NCI-H524 (cell line): ENCODE measurements around the gene CEMIP2.
"Not testable (repeated sequence)": the region's sequence is repeated elsewhere in the genome, so short reads cannot be mapped to it uniquely, and the experiment has no call there.

ENCODE experiments used
- DNase-seq, 2 experiments: peaks; one replicate each; lab custom pipeline; 2025; lab: John Stamatoyannopoulos, UW

CEMIP2 gene, protein sequence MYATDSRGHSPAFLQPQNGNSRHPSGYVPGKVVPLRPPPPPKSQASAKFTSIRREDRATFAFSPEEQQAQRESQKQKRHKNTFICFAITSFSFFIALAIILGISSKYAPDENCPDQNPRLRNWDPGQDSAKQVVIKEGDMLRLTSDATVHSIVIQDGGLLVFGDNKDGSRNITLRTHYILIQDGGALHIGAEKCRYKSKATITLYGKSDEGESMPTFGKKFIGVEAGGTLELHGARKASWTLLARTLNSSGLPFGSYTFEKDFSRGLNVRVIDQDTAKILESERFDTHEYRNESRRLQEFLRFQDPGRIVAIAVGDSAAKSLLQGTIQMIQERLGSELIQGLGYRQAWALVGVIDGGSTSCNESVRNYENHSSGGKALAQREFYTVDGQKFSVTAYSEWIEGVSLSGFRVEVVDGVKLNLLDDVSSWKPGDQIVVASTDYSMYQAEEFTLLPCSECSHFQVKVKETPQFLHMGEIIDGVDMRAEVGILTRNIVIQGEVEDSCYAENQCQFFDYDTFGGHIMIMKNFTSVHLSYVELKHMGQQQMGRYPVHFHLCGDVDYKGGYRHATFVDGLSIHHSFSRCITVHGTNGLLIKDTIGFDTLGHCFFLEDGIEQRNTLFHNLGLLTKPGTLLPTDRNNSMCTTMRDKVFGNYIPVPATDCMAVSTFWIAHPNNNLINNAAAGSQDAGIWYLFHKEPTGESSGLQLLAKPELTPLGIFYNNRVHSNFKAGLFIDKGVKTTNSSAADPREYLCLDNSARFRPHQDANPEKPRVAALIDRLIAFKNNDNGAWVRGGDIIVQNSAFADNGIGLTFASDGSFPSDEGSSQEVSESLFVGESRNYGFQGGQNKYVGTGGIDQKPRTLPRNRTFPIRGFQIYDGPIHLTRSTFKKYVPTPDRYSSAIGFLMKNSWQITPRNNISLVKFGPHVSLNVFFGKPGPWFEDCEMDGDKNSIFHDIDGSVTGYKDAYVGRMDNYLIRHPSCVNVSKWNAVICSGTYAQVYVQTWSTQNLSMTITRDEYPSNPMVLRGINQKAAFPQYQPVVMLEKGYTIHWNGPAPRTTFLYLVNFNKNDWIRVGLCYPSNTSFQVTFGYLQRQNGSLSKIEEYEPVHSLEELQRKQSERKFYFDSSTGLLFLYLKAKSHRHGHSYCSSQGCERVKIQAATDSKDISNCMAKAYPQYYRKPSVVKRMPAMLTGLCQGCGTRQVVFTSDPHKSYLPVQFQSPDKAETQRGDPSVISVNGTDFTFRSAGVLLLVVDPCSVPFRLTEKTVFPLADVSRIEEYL (N-terminal part only)

DNA sequence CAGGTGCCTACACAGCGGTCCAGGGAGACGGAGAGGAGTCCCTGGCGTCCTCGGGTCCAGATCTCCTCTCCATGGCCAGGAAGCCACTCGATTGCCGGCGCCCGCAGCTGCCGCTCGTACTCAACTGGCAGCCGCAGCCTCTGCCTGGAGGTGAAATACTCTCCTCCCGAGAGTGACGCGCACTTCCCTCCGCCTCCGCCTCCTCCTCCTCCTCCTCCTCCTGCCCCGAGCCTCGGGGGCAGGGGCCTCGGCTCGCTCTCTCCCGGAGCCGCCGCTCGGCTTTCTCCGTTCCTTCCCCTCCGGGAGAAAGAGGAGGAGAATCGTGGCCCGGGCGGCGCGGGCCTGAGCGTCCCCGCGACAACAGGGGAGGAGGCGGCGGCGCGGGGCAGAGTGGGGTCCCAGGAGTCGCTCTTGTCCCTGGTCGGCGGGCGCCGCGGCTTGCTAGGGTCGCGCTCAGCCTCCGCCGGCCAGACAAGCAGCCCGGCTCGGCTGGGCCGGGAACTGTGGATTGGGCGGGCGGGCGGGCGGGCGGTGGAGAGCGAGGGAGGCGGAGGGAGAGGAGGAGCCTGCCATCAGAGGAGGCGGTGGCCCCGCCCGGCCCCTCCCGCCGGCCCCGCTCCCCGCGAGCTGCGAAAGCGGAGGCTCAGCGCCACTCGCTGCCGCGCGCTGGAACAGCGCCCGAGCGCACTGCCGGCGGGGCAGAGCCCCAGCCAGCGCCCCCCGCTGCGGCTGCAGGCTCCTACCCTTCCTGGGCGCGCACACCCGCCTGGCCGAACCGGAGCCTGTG, at the start of gene CEMIP2:
Gene CEMIP2 (minus strand): TSS at position 126 of the 787 bp plus-strand sequence. CDS start 18,140 bp downstream, outside the sequence.
- peak; percentile 23 to 56 for DNase-seq

DNA sequence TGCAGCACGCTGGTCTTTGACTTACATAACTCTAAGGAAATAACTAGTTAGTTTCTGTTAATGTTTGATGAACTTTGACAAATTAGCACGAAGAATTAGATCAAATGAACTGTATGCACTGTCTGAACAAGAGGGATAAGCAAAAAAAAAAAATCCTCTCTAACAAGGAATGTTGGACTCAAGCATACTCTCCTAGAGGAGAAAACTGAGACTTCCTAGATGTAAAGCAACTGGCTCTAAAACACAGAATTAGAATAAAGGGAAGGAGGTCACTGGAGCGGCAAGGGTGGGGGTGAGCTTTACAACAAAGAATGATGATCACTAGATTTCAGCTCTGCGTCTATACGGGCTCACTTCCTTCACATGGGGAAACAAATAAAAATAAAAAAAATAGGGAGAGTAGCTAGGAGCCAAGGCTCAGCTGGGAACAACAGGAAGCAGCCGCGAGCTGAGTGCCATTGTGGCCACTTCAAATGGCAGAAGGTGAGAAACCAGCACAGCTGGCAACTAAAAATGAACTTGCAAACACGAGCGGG, 48.7 kb upstream of the CEMIP2 start:
- DNase-seq, result peak in 1 of 2 experiments; percentile 48

DNA sequence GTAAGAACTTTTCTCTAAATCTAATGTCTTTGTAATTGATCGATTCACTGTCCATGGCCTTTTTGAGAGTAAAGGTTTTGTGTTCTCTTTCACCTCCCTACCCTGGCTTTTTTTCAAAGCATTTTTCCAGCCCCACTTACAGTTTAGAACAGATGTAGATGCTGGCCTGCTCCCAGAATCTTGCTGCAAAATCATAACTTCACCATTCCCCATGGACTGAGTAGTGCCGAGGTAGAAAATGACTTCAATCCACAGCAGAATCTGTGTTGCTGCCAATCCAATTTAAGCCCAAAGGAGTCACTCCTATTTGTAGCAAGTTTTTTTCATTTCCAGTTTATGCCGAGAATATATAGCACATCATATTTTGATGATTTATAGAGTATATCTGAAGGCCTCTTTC, 46.5 kb upstream of the CEMIP2 start:
- DNase-seq, result no peak

DNA sequence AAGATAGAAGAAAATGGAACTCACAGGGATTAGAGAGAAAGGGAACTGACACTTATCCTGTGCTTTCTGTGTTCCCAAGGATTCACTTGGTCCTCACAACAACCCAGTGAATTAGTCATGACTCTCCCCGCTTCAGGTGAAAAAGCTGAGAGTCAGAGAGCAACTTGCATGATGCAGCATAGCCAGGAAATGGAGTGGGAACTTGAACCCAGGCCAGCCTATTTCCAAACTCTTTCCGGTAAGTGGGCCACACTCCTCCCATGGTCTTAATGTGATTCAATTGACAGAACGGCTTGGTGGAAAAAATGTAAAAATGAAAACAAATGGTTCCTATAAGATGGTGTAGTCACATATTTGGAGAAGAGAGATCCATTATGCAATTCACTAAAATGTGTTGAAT, 45.9 kb upstream of the CEMIP2 start:
- DNase-seq, result no peak

DNA sequence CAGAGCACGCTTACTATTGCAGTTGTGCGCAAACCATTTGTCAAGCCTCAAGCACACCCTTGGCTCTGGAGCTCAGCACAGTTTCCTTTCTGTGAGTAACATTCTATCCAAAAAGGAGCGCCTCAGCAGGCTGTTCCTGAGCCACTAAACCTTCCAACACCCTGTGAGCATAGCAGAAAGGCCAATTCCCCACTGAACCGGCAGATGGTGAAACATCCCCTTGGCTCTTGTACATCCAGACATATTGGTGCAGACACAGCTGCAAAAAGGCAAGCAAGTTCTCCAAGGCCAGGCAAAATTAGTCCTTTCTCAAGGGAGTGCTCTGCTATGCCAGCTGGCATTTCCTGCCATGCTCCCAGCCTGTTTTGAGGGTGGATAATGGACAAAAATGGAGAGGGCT, 44.1 kb upstream of the CEMIP2 start:
- DNase-seq, result peak; percentile 65 to 85

DNA sequence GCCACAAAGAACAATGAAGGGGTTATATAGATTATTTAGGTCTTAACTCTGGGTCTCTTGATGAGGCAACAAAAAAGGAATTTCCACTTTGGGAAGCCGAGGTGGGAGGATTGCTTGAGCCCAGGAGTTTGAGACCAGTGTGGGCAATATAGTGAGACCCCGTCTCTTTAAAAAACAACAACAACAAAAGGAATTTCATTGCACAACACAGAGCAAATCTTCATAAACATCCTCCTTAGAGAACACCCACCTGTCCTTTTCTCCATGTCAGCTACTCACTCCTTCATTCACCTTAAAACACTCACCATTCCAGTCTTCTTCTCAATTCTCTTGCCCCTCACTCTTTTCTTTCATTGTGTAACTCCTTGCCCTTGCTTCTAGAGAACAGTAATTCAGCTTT, 39.8 kb upstream of the CEMIP2 start:
- no peak for DNase-seq

DNA sequence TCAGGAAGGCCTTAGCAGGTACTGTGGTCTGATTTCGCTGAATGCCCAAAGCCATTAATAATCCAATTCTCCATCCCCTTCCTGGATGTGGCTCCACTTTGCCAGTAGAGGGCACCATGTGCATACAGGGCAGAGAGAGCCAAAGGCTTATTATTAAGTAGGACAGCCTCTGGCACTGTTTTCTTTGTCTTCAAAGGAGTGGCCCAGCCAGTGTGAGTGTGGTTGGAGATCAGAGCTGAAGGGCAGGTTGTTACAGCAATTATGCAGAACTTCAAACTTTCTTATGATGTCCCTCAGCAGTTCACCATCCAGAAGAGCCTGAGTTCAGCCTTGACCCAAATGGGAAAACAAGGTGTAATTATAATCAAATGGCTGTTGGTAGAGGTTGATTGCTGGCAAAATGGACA, 38.6 kb upstream of the CEMIP2 start:
- DNase-seq, result peak; percentile 2 to 51

DNA sequence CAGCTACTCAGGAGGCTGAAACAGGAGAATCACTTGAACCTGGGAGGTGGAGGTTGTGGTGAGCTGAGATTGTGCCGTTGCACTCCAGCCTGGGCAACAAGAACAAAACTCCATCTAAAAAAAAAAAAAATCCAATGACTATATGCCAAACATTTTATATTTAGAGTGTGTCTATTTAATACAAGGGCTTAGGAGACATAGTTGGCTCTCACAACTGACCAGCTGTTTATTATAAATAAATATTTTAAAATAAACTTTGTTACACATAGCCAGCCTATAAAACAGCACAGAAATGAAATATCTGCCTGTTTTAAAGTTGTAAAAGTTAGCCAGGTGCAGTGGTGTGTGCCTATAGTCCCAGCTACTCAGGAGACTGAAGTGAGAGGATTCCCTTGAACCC, 36.8 kb upstream of the CEMIP2 start:
- DNase-seq, result not testable (repeated sequence)

DNA sequence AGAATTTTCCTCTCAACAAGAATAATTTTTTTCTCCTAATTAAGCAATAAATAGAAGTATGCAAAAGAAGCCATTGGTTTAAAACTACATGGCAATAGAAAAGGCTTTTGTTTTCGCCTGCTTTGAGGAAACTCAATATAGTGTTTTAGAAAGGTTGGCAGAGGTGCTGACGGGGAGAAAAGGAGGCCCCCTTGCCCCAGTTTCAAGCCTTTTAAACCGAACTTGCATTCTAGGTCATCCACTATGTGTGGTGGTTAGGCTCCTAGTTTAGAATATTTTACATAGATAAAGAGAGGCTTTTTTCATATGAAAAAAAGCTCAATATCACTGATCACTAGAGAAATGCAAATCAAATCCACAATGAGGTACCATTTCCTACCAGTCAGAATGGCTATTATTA, 33.5 kb upstream of the CEMIP2 start:
- DNase-seq, result no peak

DNA sequence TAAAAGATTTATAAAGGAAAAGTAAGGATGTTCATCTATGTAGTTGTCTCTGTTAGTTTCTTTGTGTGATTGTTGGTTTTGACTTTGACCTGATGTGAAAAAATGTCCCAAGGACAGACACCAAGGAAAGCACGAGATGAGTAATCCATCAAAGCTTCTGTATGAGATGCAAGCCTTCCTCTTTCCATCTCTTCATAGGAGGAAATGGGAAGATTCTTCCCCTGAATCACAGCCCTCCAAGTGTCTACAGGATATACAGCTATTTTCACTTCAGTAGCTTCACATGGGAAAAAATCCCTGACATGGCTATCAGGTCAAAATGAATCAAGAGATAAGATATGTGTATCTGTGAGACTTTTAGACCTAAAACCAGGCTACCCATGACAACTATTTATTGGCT, 29.0 kb upstream of the CEMIP2 start:
- no peak for DNase-seq

DNA sequence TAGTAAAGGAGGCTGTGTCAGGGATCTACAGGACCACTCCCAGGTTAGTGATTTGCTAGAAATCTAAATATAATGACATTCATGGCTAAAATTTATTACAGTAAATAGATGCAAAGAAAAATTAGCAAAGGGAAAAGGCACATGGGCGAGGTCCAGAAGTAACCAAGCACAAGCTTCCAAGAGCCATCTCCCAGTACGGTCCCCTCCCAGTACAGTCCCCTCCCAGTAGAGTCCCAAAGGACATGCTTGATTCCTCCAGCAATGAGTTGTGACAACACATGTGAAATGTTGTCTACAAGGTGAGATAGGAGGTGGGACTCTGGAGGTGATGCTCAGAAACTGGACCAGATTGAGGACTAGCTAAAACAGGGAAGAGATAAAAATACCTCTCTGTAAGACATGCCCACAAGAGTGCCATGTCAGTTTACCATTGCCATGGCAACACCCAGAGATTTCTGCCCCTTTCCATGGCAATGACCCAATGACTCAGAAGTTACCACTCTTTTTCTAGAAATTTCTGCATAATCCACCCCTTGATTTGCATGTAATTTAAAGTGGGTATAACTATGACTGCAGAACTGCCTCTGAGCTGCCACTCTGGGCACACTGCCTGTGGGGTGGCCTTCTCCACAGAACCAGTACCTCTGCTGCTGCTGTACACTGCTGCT, 27.9 kb upstream of the CEMIP2 start:
- no peak for DNase-seq

DNA sequence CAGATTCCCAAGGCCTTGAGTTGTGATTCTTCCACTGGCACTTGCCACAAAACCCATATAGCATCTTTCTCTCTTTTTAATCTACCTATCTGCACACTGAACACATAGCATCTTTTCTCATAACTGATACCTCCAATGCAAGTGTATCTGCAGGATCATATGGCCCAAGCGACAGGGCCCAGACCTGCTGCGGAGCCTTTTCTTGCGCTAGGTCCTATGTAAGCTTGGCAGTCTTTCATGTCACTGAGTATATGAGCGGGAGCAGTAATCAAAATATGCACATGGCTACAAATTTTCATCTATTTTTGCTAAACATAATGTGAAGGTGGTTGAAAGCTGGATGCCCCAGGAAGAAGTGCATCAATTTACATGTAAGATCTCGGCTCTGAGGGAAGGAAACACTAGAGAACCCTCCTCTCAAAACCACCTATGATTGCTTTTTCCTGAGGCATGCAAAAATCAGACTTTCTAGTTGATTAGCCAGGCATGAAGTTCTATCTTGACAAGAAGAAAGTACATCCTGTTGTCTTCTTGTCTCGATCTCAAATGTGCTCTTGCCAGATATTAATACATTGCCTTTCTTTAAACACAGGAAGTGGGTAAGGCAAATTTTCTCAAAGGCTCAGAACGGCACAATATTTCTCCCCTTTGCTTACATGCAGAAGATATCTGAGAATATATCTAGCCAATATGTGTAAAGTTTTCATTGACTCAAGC, 26.9 kb upstream of the CEMIP2 start:
- no peak for DNase-seq

DNA sequence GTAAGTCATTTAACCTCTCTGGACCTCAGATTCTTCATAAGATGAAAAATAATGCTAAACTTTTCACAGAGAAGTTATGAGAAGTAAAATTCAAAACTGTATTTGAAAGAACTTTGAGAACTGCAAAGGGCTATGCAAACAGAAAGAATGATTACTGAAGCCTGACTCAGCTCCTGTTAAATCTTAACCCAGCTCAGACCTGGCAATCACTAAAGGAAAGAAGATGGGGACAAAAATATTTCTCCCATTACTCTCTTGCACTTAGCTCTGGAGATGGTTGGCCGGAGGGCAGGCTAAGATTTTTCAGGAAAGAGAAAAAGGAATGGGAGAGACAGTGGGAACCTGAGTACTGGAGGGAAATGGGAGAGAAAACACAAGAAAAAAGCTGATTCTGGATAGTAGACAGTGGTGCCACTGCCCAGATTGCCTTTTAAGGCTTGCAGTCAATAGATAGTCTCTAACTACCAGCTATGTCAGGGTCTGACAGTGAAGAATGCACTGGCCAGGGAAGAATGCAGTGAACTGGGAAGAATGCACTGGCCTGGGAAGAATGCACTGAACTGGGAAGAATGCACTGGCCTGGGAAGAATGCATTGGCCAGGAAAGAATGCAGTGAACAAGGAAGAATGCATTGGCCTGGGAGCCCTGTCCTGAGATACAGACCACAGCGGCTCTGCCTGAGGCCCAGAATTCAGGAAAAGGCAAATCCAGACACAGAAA, 25.2 kb upstream of the CEMIP2 start:
- no peak for DNase-seq

DNA sequence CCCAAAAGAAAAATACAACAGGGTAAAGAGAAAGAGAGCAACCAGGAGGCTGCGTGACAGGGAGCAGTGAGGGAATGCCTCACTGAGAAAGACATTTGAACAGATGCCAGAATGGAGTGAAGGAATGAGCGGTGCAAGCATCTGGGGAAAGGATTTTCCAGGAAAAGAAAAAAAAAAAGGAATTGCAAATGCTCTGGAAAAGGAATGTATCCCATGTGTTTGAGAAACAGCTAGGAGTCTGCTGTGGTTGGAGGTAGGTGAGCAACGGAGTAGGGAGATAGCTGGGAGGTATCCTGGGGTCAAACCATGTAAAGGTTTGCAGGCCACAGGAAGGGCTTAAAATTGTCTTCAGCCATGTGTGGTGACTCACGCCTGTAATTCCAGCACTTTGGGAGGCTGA, 23.6 kb upstream of the CEMIP2 start:
- no peak for DNase-seq

DNA sequence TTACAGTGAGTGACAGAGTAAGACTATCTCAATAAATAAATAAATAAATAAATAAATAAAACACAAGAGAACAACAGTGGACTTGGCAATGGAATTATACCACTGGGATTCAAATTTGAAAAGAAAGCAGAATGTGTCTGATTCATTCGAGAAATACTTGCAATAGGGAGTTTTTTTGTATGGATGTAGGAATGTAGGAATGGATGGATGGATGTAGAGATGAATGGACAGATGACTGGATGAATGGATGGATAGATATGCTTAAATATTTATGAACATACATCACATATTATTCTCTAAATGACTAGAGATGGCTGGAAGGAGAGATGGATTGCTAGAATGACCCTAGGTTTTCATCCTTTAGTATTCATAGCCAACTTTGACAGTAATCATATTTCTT, 22.0 kb upstream of the CEMIP2 start:
- no peak for DNase-seq

DNA sequence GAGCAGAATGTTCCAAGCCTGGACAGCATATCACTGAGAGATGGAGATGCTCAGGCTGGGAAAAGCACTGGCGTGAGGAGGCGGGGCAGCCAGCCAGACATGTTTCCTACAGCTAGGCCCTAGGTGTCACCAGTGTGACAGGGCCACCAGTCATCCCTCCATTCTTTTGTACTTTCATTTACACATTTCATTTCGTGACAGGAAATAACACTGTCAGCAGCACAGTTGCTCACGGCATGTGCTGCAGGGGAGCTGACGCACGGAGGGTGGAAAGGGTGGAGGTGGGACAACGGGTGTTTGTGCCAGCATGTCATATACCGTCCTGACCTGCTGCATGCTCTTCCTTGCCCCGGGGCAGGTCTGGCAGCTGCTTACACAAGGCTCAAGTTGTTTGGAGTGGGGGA, 14.8 kb upstream of the CEMIP2 start:
- DNase-seq, result no peak

DNA sequence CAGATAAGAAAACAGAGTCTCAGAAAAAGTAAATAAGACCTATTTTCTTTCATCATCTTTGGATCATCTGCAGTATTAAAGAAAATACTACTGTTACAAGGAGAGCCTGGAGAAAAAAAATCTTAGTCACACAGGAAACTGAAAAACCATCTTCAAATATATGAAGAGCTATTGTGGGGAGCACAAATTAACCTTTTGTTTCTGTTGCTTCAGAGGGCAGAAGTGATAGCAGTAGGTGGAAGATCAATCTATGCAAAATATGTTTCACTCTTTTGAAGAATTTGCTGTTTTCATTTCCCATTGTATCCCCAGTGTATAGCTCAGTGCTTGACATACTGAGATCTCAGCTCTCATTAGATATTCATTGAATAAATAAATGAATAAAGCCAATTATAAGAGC, 13.1 kb upstream of the CEMIP2 start:
- no peak for DNase-seq

DNA sequence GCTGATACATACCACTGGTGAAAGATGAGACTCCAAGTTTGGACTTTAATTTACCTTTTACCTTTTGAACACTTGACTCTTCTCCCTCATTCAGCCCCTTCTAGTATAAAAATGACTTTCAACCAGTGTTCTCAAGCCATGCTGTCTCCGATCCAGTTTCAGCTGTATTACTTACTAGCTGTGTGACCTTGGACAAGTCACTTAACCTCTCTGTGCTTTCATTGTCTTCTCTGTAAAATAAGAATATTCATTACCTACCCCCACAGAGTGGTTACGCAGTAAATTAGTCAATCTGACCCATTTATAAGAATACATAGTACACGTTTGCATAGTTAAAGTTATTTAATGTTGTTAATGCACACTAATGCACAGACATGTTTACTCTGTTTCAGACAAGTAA, 12.6 kb upstream of the CEMIP2 start:
- no peak for DNase-seq

DNA sequence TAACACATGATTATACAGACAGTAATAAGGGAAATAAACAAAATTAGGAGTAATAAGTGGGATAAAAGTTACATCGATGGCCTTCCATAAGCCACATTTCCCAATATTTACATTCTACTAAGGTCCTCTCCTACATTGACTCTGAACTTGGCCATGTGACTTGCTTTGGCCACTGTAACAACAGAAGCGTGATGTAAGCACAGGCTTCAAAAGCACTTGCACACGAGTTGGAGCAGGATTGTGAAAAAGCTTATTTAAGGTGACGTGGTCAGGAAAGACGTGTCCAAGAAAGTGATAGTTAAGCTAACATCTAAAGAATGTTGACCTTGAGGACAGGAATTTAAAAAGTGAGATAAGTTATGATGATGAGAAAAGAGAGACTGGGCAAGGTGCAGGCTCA, 9.8 kb upstream of the CEMIP2 start:
- DNase-seq, result no peak
